CD14-positive monocyte (primary cell): ENCODE measurements around the gene ARL13B. TPM values are rescaled to one million over a fixed set of nuclear protein-coding genes. Genes with fewer than 3 reads are reported as not detected.

ENCODE experiments used
- DNase-seq, 3 donors: peaks; one replicate each; pipeline ENCODE4 v3.0.0-alpha.2; 2011 to 2022
- H2AFZ ChIP-seq: 2 replicates; pipeline ENCODE4 v1.6.0; 2012; ENCODE audit warnings: mild to moderate bottlenecking, low read depth, low read length, inconsistent platforms; ENCODE audit not compliant: insufficient read depth, poor library complexity, severe bottlenecking
- H3K27ac ChIP-seq, 2 donors: 1 replicate in 1 of 2; 2 replicates in 1 of 2; pipeline ENCODE4 v1.5.1; 2012 to 2013; ENCODE audit warnings: low read length in 2 of 2, control low read depth in 1 of 2, inconsistent platforms in 1 of 2, low read depth in 1 of 2, mild to moderate bottlenecking in 1 of 2
- H3K27me3 ChIP-seq, 2 donors: one replicate each; pipeline versions ENCODE4 v1.6.0 to v1.6.1; 2011 to 2013; ENCODE audit warnings: low read length in 2 of 2; ENCODE audit not compliant: control insufficient read depth in 2 of 2, insufficient read depth in 2 of 2
- H3K36me3 ChIP-seq, 2 donors: replicated peaks in 1 of 2; 1 replicate in 1 of 2; 2 replicates in 1 of 2; pipeline versions ENCODE4 v1.5.1 to v1.6.1; 2012 to 2013; ENCODE audit warnings: low read length in 2 of 2, control low read depth in 1 of 2, inconsistent platforms in 1 of 2, mild to moderate bottlenecking in 1 of 2; ENCODE audit not compliant: insufficient read depth in 2 of 2, control insufficient read depth in 1 of 2
- H3K4me1 ChIP-seq, 2 donors: 1 replicate in 1 of 2; 2 replicates in 1 of 2; pipeline versions ENCODE4 v1.5.1 to v1.6.1; 2012 to 2013; ENCODE audit warnings: low read length in 2 of 2, control low read depth in 1 of 2, inconsistent platforms in 1 of 2, mild to moderate bottlenecking in 1 of 2, moderate library complexity in 1 of 2; ENCODE audit not compliant: insufficient read depth in 2 of 2, control insufficient read depth in 1 of 2
- H3K4me2 ChIP-seq: replicated peaks from 2 replicates; pipeline ENCODE3; 2012; ENCODE audit warnings: low read length, moderate library complexity, mild to moderate bottlenecking; ENCODE audit not compliant: poor library complexity, severe bottlenecking; ENCODE audit errors: extremely low read depth
- H3K4me3 ChIP-seq, 3 experiments: fragments of 200-600 bp in 1 of 3; sonication (generic) in 1 of 3; replicated peaks in 1 of 3; 1 replicate in 2 of 3; 2 replicates in 1 of 3; pipeline ENCODE4 v1.5.1; 2011 to 2013; ENCODE audit warnings: low read length in 3 of 3, mild to moderate bottlenecking in 3 of 3, control low read depth in 2 of 3, low read depth in 2 of 3, inconsistent platforms in 1 of 3, moderate library complexity in 1 of 3
- H3K79me2 ChIP-seq: 2 replicates; pipeline ENCODE4 v1.6.0; 2012; ENCODE audit warnings: mild to moderate bottlenecking, control low read depth, inconsistent platforms, low read length, moderate library complexity; ENCODE audit not compliant: insufficient read depth
- H3K9ac ChIP-seq: 2 replicates; pipeline ENCODE4 v1.6.0; 2017; ENCODE audit warnings: low read length, mild to moderate bottlenecking; ENCODE audit not compliant: insufficient read depth, poor library complexity, severe bottlenecking
- H3K9me3 ChIP-seq, 2 donors: replicated peaks in 1 of 2; 1 replicate in 1 of 2; 2 replicates in 1 of 2; pipeline versions ENCODE4 v1.5.1 to v1.6.1; 2012 to 2013; ENCODE audit warnings: low read length in 2 of 2, control low read depth in 1 of 2; ENCODE audit not compliant: control insufficient read depth in 1 of 2, insufficient read depth in 1 of 2
- H4K20me1 ChIP-seq: 2 replicates; pipeline ENCODE4 v1.6.0; 2012; ENCODE audit warnings: mild to moderate bottlenecking, low read length, control low read depth, moderate library complexity; ENCODE audit not compliant: insufficient read depth
- H3K27ac Mint-ChIP-seq, 7 donors: one replicate each; pipeline ENCODE4 v1.8.0; 2020; ENCODE audit warnings: mild to moderate bottlenecking in 7 of 7, mixed read lengths in 7 of 7, moderate library complexity in 6 of 7, inconsistent platforms in 2 of 7
- H3K27me3 Mint-ChIP-seq, 3 donors: one replicate each; pipeline ENCODE4 v1.8.0; 2021 to 2022; ENCODE audit warnings: low read depth in 3 of 3, mild to moderate bottlenecking in 3 of 3, mixed read lengths in 3 of 3, moderate library complexity in 3 of 3, inconsistent platforms in 1 of 3
- H3K36me3 Mint-ChIP-seq, 2 donors: one replicate each; pipeline ENCODE4 v1.8.0; 2020; ENCODE audit warnings: mixed read lengths in 2 of 2, inconsistent platforms in 1 of 2, mild to moderate bottlenecking in 1 of 2
- H3K4me1 Mint-ChIP-seq: one replicate; pipeline ENCODE4 v1.8.0; 2020; ENCODE audit warnings: mild to moderate bottlenecking, mixed read lengths
- H3K4me3 Mint-ChIP-seq, 2 donors: one replicate each; pipeline ENCODE4 v1.8.0; 2020; ENCODE audit warnings: mild to moderate bottlenecking in 2 of 2, mixed read lengths in 2 of 2, moderate library complexity in 1 of 2
- H3K9me3 Mint-ChIP-seq, 7 donors: one replicate each; pipeline ENCODE4 v1.8.0; 2020 to 2022; ENCODE audit warnings: mixed read lengths in 7 of 7, mild to moderate bottlenecking in 6 of 7, moderate library complexity in 6 of 7, inconsistent platforms in 2 of 7
- WGBS: methylation state at CpG from one replicate; pipeline ENCODE4 v1.1.5; 2013; ENCODE audit warnings: missing lambda C conversion rate; ENCODE audit not compliant: insufficient coverage; 5-methylcytosine and 5-hydroxymethylcytosine counted together
- intact Hi-C, 2 donors: fragments of 100-400 bp; cut with micrococcal nuclease; formaldehyde crosslinking; loops; one replicate each; pipeline versions ENCODE4 v1.15.0 to v1.15.1; 2023
- polyA plus RNA-seq, 3 donors: library from polyadenylated mRNA; depleted of rRNA in 1 of 3; unstranded in 2 of 3; stranded (reverse) in 1 of 3; fragments of 300-500 nt in 2 of 3; fragments of >200 nt in 1 of 3; fragmentation: Illumina TruSeq in 2 of 3; gene quantifications; 1 replicate in 2 of 3; 2 replicates in 1 of 3; pipeline ENCODE4 v1.2.3, GENCODE V29; 2012 to 2021
- TF ChIP-seq, protein P1 (sequence below): fragments of 200-600 bp; IDR thresholded peaks from one replicate; pipeline ENCODE4 v1.8.0; 2022; ENCODE audit warnings: antibody characterized with exemption, mild to moderate bottlenecking

Gene ARL13B
- polyA plus RNA-seq, 3 donors, result 0.97 to 3.8 (median 3.0) TPM

GRCh38 chr3:94001191-94001590, 21.2 kb downstream of the ARL13B start:
- Histone ChIP-seq H3K27ac (no peak overlapping the region), H3K4me1 (no peaks in the 10 kb centered on the region), H4K20me1 (no peaks in the 10 kb centered on the region), H3K36me3 (no peaks in the 10 kb centered on the region), H3K79me2 (no peaks in the 10 kb centered on the region), H3K9me3 (no peaks in the 10 kb centered on the region), H3K4me2 (no peak overlapping the region), H3K4me3 (no peak overlapping the region), H3K27me3 (no peaks in the 10 kb centered on the region), H2AFZ (no peak overlapping the region), H3K9ac (no peak overlapping the region)
- Mint-ChIP-seq H3K9me3 (no peaks in the 10 kb centered on the region), H3K27ac (no peak overlapping the region), H3K4me1 (peaks cover 3% of the 10 kb centered on the region), H3K36me3 (peaks cover 3 to 6% of the 10 kb centered on the region in 2 donors), H3K4me3 (no peak overlapping the region), H3K27me3 (peaks cover 0 to 1% (median 0%) of the 10 kb centered on the region in 3 donors)
- DNase-seq, result no peak
- WGBS, result no CpG with 5 or more reads among the region's 1 CpG
- intact Hi-C loops, result no loop called here
- TF ChIP-seq, protein P1, sequence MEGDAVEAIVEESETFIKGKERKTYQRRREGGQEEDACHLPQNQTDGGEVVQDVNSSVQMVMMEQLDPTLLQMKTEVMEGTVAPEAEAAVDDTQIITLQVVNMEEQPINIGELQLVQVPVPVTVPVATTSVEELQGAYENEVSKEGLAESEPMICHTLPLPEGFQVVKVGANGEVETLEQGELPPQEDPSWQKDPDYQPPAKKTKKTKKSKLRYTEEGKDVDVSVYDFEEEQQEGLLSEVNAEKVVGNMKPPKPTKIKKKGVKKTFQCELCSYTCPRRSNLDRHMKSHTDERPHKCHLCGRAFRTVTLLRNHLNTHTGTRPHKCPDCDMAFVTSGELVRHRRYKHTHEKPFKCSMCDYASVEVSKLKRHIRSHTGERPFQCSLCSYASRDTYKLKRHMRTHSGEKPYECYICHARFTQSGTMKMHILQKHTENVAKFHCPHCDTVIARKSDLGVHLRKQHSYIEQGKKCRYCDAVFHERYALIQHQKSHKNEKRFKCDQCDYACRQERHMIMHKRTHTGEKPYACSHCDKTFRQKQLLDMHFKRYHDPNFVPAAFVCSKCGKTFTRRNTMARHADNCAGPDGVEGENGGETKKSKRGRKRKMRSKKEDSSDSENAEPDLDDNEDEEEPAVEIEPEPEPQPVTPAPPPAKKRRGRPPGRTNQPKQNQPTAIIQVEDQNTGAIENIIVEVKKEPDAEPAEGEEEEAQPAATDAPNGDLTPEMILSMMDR, result no peak

GRCh38 chr3:94001827-94002495, 22.0 kb downstream of the ARL13B start:
- no peaks in the 10 kb centered on the region for H3K27me3 ChIP-seq
- H3K4me1 ChIP-seq, result no peaks in the 10 kb centered on the region
- no peak overlapping the region for H3K9ac ChIP-seq
- no peak for DNase-seq
- 100% methylated on average over 2 of the region's 3 CpGs for whole genome bisulfite sequencing
- Mint-ChIP-seq H3K9me3 (no peaks in the 10 kb centered on the region), H3K4me1 (peaks cover 3% of the 10 kb centered on the region), H3K27ac (no peak overlapping the region), H3K4me3 (no peak overlapping the region), H3K27me3 (peaks cover 0 to 1% (median 0%) of the 10 kb centered on the region in 3 donors), H3K36me3 (peaks cover 2 to 6% of the 10 kb centered on the region in 2 donors)
- no peak overlapping the region for H3K4me2 ChIP-seq
- H3K27ac ChIP-seq, result no peak overlapping the region
- TF ChIP-seq, protein P1, result no peak
- no peaks in the 10 kb centered on the region for H3K36me3 ChIP-seq
- no peaks in the 10 kb centered on the region for H4K20me1 ChIP-seq
- H3K4me3 ChIP-seq, result no peak overlapping the region
- intact Hi-C loops, result no loop called here
- H2AFZ ChIP-seq, result no peak overlapping the region
- H3K79me2 ChIP-seq, result no peaks in the 10 kb centered on the region
- H3K9me3 ChIP-seq, result no peaks in the 10 kb centered on the region
